SU-DHL-6 (cell line): ENCODE data around the gene UNC5C.

Experiments used
- H2AFZ ChIP-seq: fragments of 200-600 bp; sonication (generic); 2 replicates; pipeline ENCODE4 v1.6.1; 2014; ENCODE audit warnings: low read depth, mild to moderate bottlenecking, moderate library complexity, mixed read lengths, antibody characterized with exemption, low read length; ENCODE audit not compliant: severe bottlenecking
- H3F3A ChIP-seq: fragments of 200-600 bp; shearing (Covaris generic); 2 replicates; pipeline ENCODE4 v1.6.0; 2016; ENCODE audit warnings: antibody characterized with exemption, mild to moderate bottlenecking; ENCODE audit not compliant: insufficient read depth
- H3K27ac ChIP-seq: fragments of 200-600 bp; sonication (generic); 2 replicates; pipeline ENCODE4 v1.5.1; 2016; ENCODE audit warnings: low read depth, mild to moderate bottlenecking, low read length, moderate library complexity, mixed read lengths
- H3K27me3 ChIP-seq: fragments of 200-600 bp; sonication (generic), shearing (Covaris generic); 2 replicates; pipeline ENCODE4 v1.6.0; 2014; ENCODE audit warnings: mild to moderate bottlenecking, low read length
- H3K36me3 ChIP-seq: fragments of 200-600 bp; sonication (generic); 2 replicates; pipeline ENCODE4 v1.6.1; 2014; ENCODE audit warnings: mild to moderate bottlenecking, low read length, mixed read lengths
- H3K4me2 ChIP-seq: fragments of 300-600, 200-600 bp; shearing (Covaris generic), sonication (generic); 2 replicates; pipeline ENCODE4 v1.6.0; 2014; ENCODE audit warnings: low read length, low read depth, mild to moderate bottlenecking; ENCODE audit not compliant: poor library complexity, severe bottlenecking
- H3K4me3 ChIP-seq: fragments of 200-600 bp; sonication (generic); 2 replicates; pipeline ENCODE4 v1.5.1; 2014; ENCODE audit warnings: antibody characterized with exemption, low read length, mild to moderate bottlenecking, mixed read lengths; ENCODE audit not compliant: insufficient read depth, poor library complexity, severe bottlenecking
- H3K79me2 ChIP-seq: fragments of 200-600 bp; sonication (generic); 2 replicates; pipeline ENCODE4 v1.6.1; 2014; ENCODE audit warnings: mild to moderate bottlenecking, low read length, moderate library complexity; ENCODE audit not compliant: insufficient read depth
- H3K9ac ChIP-seq: fragments of 200-600 bp; sonication (generic); 2 replicates; pipeline ENCODE4 v1.7.0; 2014; ENCODE audit warnings: mild to moderate bottlenecking, low read length
- H3K9me2 ChIP-seq: fragments of 200-600 bp; sonication (generic); replicated peaks from 2 replicates; pipeline ENCODE4 v1.6.1; 2014; ENCODE audit warnings: low read length; ENCODE audit not compliant: insufficient read depth
- H3K9me3 ChIP-seq: fragments of 200-600 bp; sonication (generic); 2 replicates; pipeline ENCODE4 v1.6.1; 2014; ENCODE audit warnings: low read length, mixed read lengths; ENCODE audit not compliant: insufficient read depth
- H4K20me1 ChIP-seq: fragments of 200-600 bp; sonication (generic); 2 replicates; pipeline ENCODE4 v1.6.1; 2014; ENCODE audit warnings: low read depth, mild to moderate bottlenecking, antibody characterized with exemption, low read length, moderate library complexity, mixed read lengths
- CTCF ChIP-seq: fragments of 200-600 bp; sonication (generic); IDR thresholded peaks from one replicate; pipeline ENCODE4 v1.5.1; 2017; ENCODE audit warnings: antibody characterized with exemption, mild to moderate bottlenecking, low read length, moderate library complexity; ENCODE audit not compliant: insufficient read depth, poor library complexity, severe bottlenecking
- EZH2phosphoT487 ChIP-seq: fragments of 200-600 bp; sonication (generic), shearing (Covaris generic); conservative IDR thresholded peaks from 2 replicates; pipeline ENCODE4 v1.6.1; 2018; ENCODE audit warnings: mild to moderate bottlenecking, antibody characterized with exemption, low read length, moderate library complexity, mixed read lengths

Gene UNC5C

GRCh38 chr4:95296052-95296451 is 252.7 kb downstream of the UNC5C start:
- no peak overlapping the region for H3K27ac ChIP-seq
- H3K4me2 ChIP-seq = no peak overlapping the region
- no peak overlapping the region for H2AFZ ChIP-seq
- no peaks in the 10 kb centered on the region for H4K20me1 ChIP-seq
- H3K9me3 ChIP-seq = no peaks in the 10 kb centered on the region
- no peaks in the 10 kb centered on the region for H3K27me3 ChIP-seq
- TF ChIP-seq CTCF (no peak), EZH2phosphoT487 (no peak)
- no peak overlapping the region for H3K9ac ChIP-seq
- no peaks in the 10 kb centered on the region for H3K79me2 ChIP-seq
- H3K36me3 ChIP-seq = no peaks in the 10 kb centered on the region
- H3F3A ChIP-seq = no peaks in the 10 kb centered on the region
- no peak overlapping the region for H3K4me3 ChIP-seq
- H3K9me2 ChIP-seq = no peaks in the 10 kb centered on the region

GRCh38 chr4:95295157-95295556 is 253.6 kb downstream of the UNC5C start:
- Histone ChIP-seq H3K4me3 (no peak overlapping the region), H4K20me1 (no peaks in the 10 kb centered on the region), H3K27ac (no peak overlapping the region), H3K79me2 (no peaks in the 10 kb centered on the region), H3K27me3 (no peaks in the 10 kb centered on the region), H3K9me3 (no peaks in the 10 kb centered on the region), H3K9ac (no peak overlapping the region), H3K4me2 (no peak overlapping the region), H2AFZ (no peak overlapping the region), H3K36me3 (no peaks in the 10 kb centered on the region), H3K9me2 (no peaks in the 10 kb centered on the region), H3F3A (no peaks in the 10 kb centered on the region)
- TF ChIP-seq CTCF (no peak), EZH2phosphoT487 (no peak)

DNA sequence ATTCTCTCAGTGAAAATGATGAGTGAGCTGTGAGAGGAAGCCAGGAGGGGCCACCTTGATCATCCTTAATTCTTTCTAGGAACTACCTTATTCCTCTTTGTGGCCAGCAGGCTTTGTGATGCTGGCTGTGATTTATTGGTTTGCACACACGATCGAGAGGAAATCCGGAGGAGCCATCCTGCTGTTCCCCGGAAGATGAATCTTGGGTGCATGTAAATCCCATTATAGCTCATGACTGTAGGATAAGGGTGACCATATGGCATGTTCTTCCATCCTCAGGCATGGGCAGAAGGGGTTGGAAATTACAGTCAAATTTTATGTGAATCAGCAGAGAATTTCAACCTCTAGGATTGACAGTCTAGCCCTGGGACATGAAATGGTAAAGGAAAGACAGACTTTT is 254.5 kb downstream of the UNC5C start:
- no peak overlapping the region for H3K4me2 ChIP-seq
- no peaks in the 10 kb centered on the region for H3K79me2 ChIP-seq
- no peaks in the 10 kb centered on the region for H3K9me3 ChIP-seq
- H2AFZ ChIP-seq = no peak overlapping the region
- H3F3A ChIP-seq = no peaks in the 10 kb centered on the region
- no peak overlapping the region for H3K9ac ChIP-seq
- TF ChIP-seq EZH2phosphoT487 = no peak
- no peak for TF ChIP-seq CTCF
- no peaks in the 10 kb centered on the region for H3K27me3 ChIP-seq
- H4K20me1 ChIP-seq = no peaks in the 10 kb centered on the region
- H3K4me3 ChIP-seq = no peak overlapping the region
- H3K27ac ChIP-seq = no peak overlapping the region
- H3K36me3 ChIP-seq = no peaks in the 10 kb centered on the region
- H3K9me2 ChIP-seq = no peaks in the 10 kb centered on the region

- Histone ChIP-seq H3K27ac (no peak overlapping the region), H3K4me3 (no peak overlapping the region), H2AFZ (no peak overlapping the region), H3K9me3 (no peaks in the 10 kb centered on the region), H3K4me2 (no peak overlapping the region), H3K9me2 (no peaks in the 10 kb centered on the region), H3K36me3 (no peaks in the 10 kb centered on the region), H4K20me1 (no peaks in the 10 kb centered on the region), H3F3A (no peaks in the 10 kb centered on the region), H3K27me3 (no peaks in the 10 kb centered on the region), H3K9ac (no peak overlapping the region), H3K79me2 (no peaks in the 10 kb centered on the region)
- TF ChIP-seq EZH2phosphoT487 (no peak), CTCF (no peak)
Observed at GRCh38 chr4:95293014-95293413, 255.8 kb downstream of the UNC5C start.
